K562 (cell line): ENCODE data around the gene ZNF12.

ENCODE experiments used
- BDP1 ChIP-seq: IDR thresholded peaks from 3 replicates; pipeline ENCODE4 v1.6.1; 2011; ENCODE audit not compliant: insufficient read length, insufficient read depth
- CBX3 ChIP-seq, 2 experiments: IDR thresholded peaks; 1 replicate in 1 of 2; 2 replicates in 1 of 2; pipeline ENCODE4 v1.6.1; 2012; ENCODE audit warnings: inconsistent platforms in 2 of 2, low read length in 2 of 2, borderline replicate concordance in 1 of 2, control low read depth in 1 of 2
- CREB1 ChIP-seq, 2 experiments: sonication (generic) in 1 of 2; formaldehyde crosslinking in 1 of 2; IDR thresholded peaks; 2 replicates each; pipeline versions ENCODE4 v1.6.1 to v1.8.0; 2012 to 2022; ENCODE audit warnings: inconsistent platforms in 1 of 2, mild to moderate bottlenecking in 1 of 2, missing genetic modification reagents in 1 of 2, moderate library complexity in 1 of 2
- CTCF ChIP-seq, 3 experiments: IDR thresholded peaks in 2 of 3; conservative IDR thresholded peaks in 1 of 3; 2 replicates each; pipeline ENCODE4 v1.5.1; 2011 to 2012; ENCODE audit warnings: low read length in 3 of 3, mild to moderate bottlenecking in 3 of 3, control low read depth in 2 of 3, improper control_type of control experiment in 1 of 3, inconsistent platforms in 1 of 3, low read depth in 1 of 3, mixed read lengths in 1 of 3, moderate library complexity in 1 of 3; ENCODE audit not compliant: insufficient read depth in 2 of 3
- E2F5 ChIP-seq: sonication (generic); formaldehyde crosslinking; IDR thresholded peaks from 2 replicates; pipeline ENCODE4 v1.8.0; 2022; ENCODE audit warnings: mild to moderate bottlenecking, missing genetic modification reagents
- FOXM1 ChIP-seq, 2 experiments: fragments of 450-650 bp in 1 of 2; sonication (generic) in 1 of 2; formaldehyde crosslinking in 1 of 2; IDR thresholded peaks; 2 replicates each; pipeline versions ENCODE4 v1.6.1 to v1.9.0; 2017 to 2022; ENCODE audit warnings: low read depth in 2 of 2, mild to moderate bottlenecking in 2 of 2, missing genetic modification reagents in 1 of 2, moderate library complexity in 1 of 2
- GABPA ChIP-seq: fragments of 200-800 bp; sonication (Bioruptor generic); conservative IDR thresholded peaks from 2 replicates; pipeline ENCODE4 v1.6.1; 2016; ENCODE audit warnings: low read depth, missing genetic modification characterization, missing compliant biosample characterization
- POLR2A ChIP-seq: fragments of 450-650 bp; conservative IDR thresholded peaks from 2 replicates; pipeline ENCODE4 v1.6.1; 2016
- TCF7L2 ChIP-seq: fragments of 150-350 bp; IDR thresholded peaks from 2 replicates; pipeline ENCODE4 v1.6.1; 2016; ENCODE audit warnings: low read depth, mild to moderate bottlenecking, low read length, moderate library complexity
- ZBTB8A ChIP-seq: fragments of 450-650 bp; IDR thresholded peaks from 2 replicates; pipeline ENCODE4 v1.6.1; 2018; ENCODE audit warnings: mild to moderate bottlenecking, moderate library complexity; ENCODE audit not compliant: partially characterized antibody
- TF ChIP-seq, protein P1 (sequence below): sonication (generic); formaldehyde crosslinking; IDR thresholded peaks from 2 replicates; pipeline ENCODE4 v1.4.0; 2020; ENCODE audit warnings: mild to moderate bottlenecking, missing genetic modification reagents

DNA sequence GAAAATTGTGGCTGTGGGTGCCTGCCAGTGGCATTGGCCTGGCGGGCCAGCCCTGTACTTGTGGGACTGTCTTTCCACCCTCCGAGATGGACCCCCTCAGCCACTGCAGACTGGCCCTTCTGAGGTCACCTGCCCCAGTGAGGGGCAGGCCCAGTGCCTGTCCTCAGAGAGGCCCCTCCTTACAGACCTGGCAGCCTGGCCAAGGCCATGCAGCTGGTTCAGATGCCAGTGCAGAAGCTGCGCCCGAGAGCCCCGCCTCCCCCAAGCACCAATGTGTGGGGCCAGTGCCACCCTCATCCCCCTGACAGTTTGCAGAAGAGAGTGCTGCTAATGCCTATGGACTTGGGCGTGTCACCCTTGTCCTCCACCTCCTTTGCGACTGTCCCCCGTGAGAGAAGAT, 59.7 kb downstream of the ZNF12 start:
- TF ChIP-seq POLR2A = no peak
- TF ChIP-seq, protein P1, sequence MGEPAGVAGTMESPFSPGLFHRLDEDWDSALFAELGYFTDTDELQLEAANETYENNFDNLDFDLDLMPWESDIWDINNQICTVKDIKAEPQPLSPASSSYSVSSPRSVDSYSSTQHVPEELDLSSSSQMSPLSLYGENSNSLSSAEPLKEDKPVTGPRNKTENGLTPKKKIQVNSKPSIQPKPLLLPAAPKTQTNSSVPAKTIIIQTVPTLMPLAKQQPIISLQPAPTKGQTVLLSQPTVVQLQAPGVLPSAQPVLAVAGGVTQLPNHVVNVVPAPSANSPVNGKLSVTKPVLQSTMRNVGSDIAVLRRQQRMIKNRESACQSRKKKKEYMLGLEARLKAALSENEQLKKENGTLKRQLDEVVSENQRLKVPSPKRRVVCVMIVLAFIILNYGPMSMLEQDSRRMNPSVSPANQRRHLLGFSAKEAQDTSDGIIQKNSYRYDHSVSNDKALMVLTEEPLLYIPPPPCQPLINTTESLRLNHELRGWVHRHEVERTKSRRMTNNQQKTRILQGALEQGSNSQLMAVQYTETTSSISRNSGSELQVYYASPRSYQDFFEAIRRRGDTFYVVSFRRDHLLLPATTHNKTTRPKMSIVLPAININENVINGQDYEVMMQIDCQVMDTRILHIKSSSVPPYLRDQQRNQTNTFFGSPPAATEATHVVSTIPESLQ = no peak
- no peak for TF ChIP-seq CTCF (IDR thresholded peaks at IDR 0.05 in 2 of 3, conservative IDR thresholded peaks at IDR 0.05 in 1 of 3; ENCODE audit: insufficient read depth in 2 of 3, low read depth in 1 of 3, low read length in 3 of 3)
- TF ChIP-seq ZBTB8A = no peak
- TF ChIP-seq FOXM1 (IDR thresholded peaks at IDR 0.05; ENCODE audit: low read depth) = no peak
- no peak for TF ChIP-seq FOXM1 (CRISPR knock-in tag; IDR thresholded peaks at IDR 0.05; ENCODE audit: low read depth)
- TF ChIP-seq CREB1 (IDR thresholded peaks at IDR 0.05) = no peak
- TF ChIP-seq CREB1 (CRISPR knock-in tag; IDR thresholded peaks at IDR 0.05) = no peak
- TF ChIP-seq CBX3 (IDR thresholded peaks at IDR 0.05; ENCODE audit: borderline replicate concordance in 1 of 2, low read length in 2 of 2) = no peak
- TF ChIP-seq E2F5 (CRISPR knock-in tag) = no peak
- TF ChIP-seq BDP1 = no peak
- TF ChIP-seq TCF7L2 = no peak
- no peak for TF ChIP-seq GABPA
